ENCODE measurements around the gene ZNF710.

Gene ZNF710

GRCh38 chr15:90007076-90007460 is 5.9 kb downstream of the ZNF710 start:
- no peak for TF ChIP-seq ZBTB7A (IDR thresholded peaks at IDR 0.05; ENCODE audit: low read depth)
- no peak for TF ChIP-seq NFIC (IDR thresholded peaks at IDR 0.05)
- no peak for TF ChIP-seq YY1 (IDR thresholded peaks at IDR 0.05; ENCODE audit: low read depth)
- TF ChIP-seq USF1 (IDR thresholded peaks at IDR 0.05): no peak
- no peak for TF ChIP-seq TAF1 (IDR thresholded peaks at IDR 0.05; ENCODE audit: low read depth)
- no peak for TF ChIP-seq MAX (IDR thresholded peaks at IDR 0.05)
- TF ChIP-seq FOXM1 (IDR thresholded peaks at IDR 0.05; ENCODE audit: borderline replicate concordance, low read depth): no peak
- TF ChIP-seq TCF12 (IDR thresholded peaks at IDR 0.05; ENCODE audit: low read depth): no peak
- no peak for TF ChIP-seq EP300 (IDR thresholded peaks at IDR 0.05; ENCODE audit: borderline replicate concordance)
- no peak for TF ChIP-seq CREB1 (IDR thresholded peaks at IDR 0.05; ENCODE audit: low read depth)
- TF ChIP-seq CEBPB (IDR thresholded peaks at IDR 0.05): no peak
- no peak for TF ChIP-seq REST (IDR thresholded peaks at IDR 0.05; ENCODE audit: low read depth)
- TF ChIP-seq EGR1 (IDR thresholded peaks at IDR 0.05): no peak
- no peak for TF ChIP-seq TEAD4 (IDR thresholded peaks at IDR 0.05)
- no peak for TF ChIP-seq RAD21 (IDR thresholded peaks at IDR 0.05; ENCODE audit: low read depth)

- TF ChIP-seq TAF1 (IDR thresholded peaks at IDR 0.05; ENCODE audit: low read depth) (no peak), FOXM1 (IDR thresholded peaks at IDR 0.05; ENCODE audit: borderline replicate concordance, low read depth) (no peak), MAX (IDR thresholded peaks at IDR 0.05) (no peak), TEAD4 (IDR thresholded peaks at IDR 0.05) (no peak), CEBPB (IDR thresholded peaks at IDR 0.05) (peak; percentile 86), USF1 (IDR thresholded peaks at IDR 0.05) (no peak), EGR1 (IDR thresholded peaks at IDR 0.05) (no peak)
Observed at GRCh38 chr15:90008607-90009006, 7.5 kb downstream of the ZNF710 start.

- TF ChIP-seq FOXM1 (IDR thresholded peaks at IDR 0.05; ENCODE audit: borderline replicate concordance, low read depth) (no peak), TAF1 (IDR thresholded peaks at IDR 0.05; ENCODE audit: low read depth) (no peak), EGR1 (IDR thresholded peaks at IDR 0.05) (no peak), REST (IDR thresholded peaks at IDR 0.05; ENCODE audit: low read depth) (no peak), EP300 (IDR thresholded peaks at IDR 0.05; ENCODE audit: borderline replicate concordance) (no peak), NFIC (IDR thresholded peaks at IDR 0.05) (no peak), ZBTB7A (IDR thresholded peaks at IDR 0.05; ENCODE audit: low read depth) (no peak), TCF12 (IDR thresholded peaks at IDR 0.05; ENCODE audit: low read depth) (no peak), CREB1 (IDR thresholded peaks at IDR 0.05; ENCODE audit: low read depth) (no peak), TEAD4 (IDR thresholded peaks at IDR 0.05) (no peak), USF1 (IDR thresholded peaks at IDR 0.05) (no peak), YY1 (IDR thresholded peaks at IDR 0.05; ENCODE audit: low read depth) (no peak), RAD21 (IDR thresholded peaks at IDR 0.05; ENCODE audit: low read depth) (no peak), MAX (IDR thresholded peaks at IDR 0.05) (no peak), CEBPB (IDR thresholded peaks at IDR 0.05) (no peak)
Observed at GRCh38 chr15:90009301-90010022, 8.3 kb downstream of the ZNF710 start.

GRCh38 chr15:90011705-90012104 is 10.6 kb downstream of the ZNF710 start:
- TF ChIP-seq MAX (IDR thresholded peaks at IDR 0.05) (no peak), USF1 (IDR thresholded peaks at IDR 0.05) (no peak), ZBTB7A (IDR thresholded peaks at IDR 0.05; ENCODE audit: low read depth) (no peak), TAF1 (IDR thresholded peaks at IDR 0.05; ENCODE audit: low read depth) (no peak), TCF12 (IDR thresholded peaks at IDR 0.05; ENCODE audit: low read depth) (no peak)
